LoVo (cell line): ENCODE measurements around the gene CBY2.
"Not testable (repeated sequence)": the region's sequence is repeated elsewhere in the genome, so short reads cannot be mapped to it uniquely, and the experiment has no call there.

Experiments used
- DNase-seq: peaks from one replicate; pipeline ENCODE4 v3.0.0-alpha.2; 2016; ENCODE audit warnings: low spot score

CBY2 gene

GRCh38 chr13:45748941-45749759, 47.0 kb downstream of the CBY2 start:
- DNase-seq, result no peak

DNA sequence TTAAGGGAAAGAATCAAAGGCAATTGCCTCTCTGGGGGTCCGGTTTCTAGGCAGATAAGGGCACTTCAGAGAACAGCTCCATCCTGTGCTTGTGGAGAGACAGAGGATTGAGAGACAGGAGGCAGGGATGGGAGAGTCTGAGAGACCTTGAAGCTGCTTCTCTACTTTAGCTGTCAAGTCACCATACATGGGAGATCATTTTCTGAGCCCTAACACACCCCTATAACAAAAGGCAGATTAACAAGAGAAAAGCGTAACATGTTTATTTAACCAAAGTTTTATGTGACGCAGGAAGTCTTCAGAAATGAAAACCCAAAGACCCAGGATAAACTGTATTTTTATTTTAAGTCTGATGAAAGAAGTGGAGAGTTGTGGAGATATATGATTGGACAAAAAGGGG, 48.4 kb downstream of the CBY2 start:
- no peak for DNase-seq

DNA sequence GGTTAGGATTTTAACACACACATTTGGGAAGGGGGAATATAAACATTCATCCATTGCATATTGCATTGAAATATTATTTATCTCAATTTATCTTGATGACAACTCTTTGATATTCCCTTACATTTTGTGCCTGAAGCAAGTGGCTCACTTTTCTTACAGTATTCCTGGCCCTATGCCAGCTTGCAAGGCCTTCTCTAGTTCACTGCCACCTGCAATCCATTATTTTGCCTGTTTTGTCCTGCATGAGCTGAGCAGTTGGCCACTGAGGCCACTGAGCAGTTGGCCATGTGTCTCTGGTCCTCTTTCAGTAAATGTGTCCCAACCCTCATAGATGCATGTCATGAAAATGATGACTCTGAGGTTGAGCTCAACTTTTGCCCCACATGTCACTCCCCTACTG, 49.8 kb downstream of the CBY2 start:
- DNase-seq, result no peak

DNA sequence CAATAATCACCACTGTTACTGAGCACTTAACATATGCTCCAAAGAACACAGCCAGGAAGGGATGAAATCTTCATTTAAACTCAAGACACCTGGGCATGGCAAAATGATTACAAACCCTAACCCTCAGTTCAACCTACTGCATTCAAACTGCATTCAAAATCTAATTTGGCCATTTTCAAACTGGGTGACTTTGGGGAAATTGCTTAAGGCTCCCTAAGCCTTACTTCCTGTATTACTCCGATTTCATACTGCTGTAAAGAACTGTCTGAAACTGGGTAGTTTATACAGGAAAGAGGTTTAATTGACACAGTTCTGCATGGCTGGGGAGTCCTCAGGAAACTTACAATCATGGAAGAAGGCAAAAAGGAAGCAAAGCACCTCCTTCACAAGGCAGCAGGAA, 50.4 kb downstream of the CBY2 start:
- no peak for DNase-seq

DNA sequence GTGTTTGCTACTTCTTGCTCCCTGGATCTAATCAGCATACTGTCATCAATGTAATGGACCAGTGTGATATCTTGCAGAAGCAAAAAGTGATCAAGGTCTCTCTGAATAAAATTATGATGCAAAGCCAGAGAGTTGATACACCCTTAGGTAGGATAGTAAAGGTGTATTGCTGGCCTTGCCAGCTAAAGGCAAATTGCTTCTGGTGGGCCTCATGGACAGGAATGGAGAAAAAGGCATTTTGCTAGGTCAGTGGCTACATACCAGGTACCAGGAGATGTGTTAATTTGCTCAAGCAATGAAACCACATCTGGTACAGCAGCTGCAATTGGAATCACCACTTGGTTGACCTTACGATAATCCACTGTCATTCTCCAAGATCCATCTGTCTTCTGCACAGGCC, 54.4 kb downstream of the CBY2 start:
- DNase-seq, result not testable (repeated sequence)

- DNase-seq, result not testable (repeated sequence)
These were observed 55.5 kb downstream of the CBY2 start for GRCh38 chr13:45757589-45757988.

GRCh38 chr13:45763419-45763818, 61.3 kb downstream of the CBY2 start:
- DNase-seq, result no peak
